ENCODE results near the gene LIPT2. TPM values are rescaled to one million over a fixed set of nuclear protein-coding genes. Genes with fewer than 3 reads are reported as not detected.

Gene LIPT2
- total and polyA plus RNA-seq, 3 donors from 2014 or later: 25.0 to 43.1 (median 32.6) TPM

- no peaks in the 10 kb centered on the region for H3K27me3 ChIP-seq
- no peak overlapping the region for H3K4me3 ChIP-seq
- no peaks in the 10 kb centered on the region for H3K9me3 ChIP-seq
- intact Hi-C loops (cut with DNase I; ENCODE audit: low total_unique reads): loop anchor here (10.0 kb wide), 2 partner anchors 59 to 131 kb away; partner anchors contain the start of gene PGM2L1
- 57 to 62% methylated on average over 10 of the region's 10 CpGs for WGBS, 2 donors
- H3K4me1 ChIP-seq: no peaks in the 10 kb centered on the region
- TF ChIP-seq CTCF (IDR thresholded peaks at IDR 0.05) (peak; percentile 58 to 65 (median 64)), POLR2A (IDR thresholded peaks at IDR 0.05) (no peak)
- peak; percentile 80 for DNase-seq
- no peaks in the 10 kb centered on the region for H3K36me3 ChIP-seq (ENCODE audit: low read depth, missing control alignments)
- H3K27ac ChIP-seq: no peak overlapping the region
Measured at GRCh38 chr11:74453373-74453975, 40.0 kb downstream of the LIPT2 start.

- H3K36me3 ChIP-seq (ENCODE audit: low read depth, missing control alignments): no peaks in the 10 kb centered on the region
- DNase-seq: no peak
- TF ChIP-seq POLR2A (IDR thresholded peaks at IDR 0.05): no peak
- TF ChIP-seq CTCF (IDR thresholded peaks at IDR 0.05): no peak
- H3K27ac ChIP-seq: no peak overlapping the region
- intact Hi-C loops (cut with DNase I; ENCODE audit: low total_unique reads): loop anchor here (10.0 kb wide), 2 partner anchors 58 to 132 kb away; partner anchors contain the start of gene PGM2L1
- H3K4me3 ChIP-seq: no peak overlapping the region
- no peaks in the 10 kb centered on the region for H3K9me3 ChIP-seq
- 87 to 91% methylated on average over 3 of the region's 3 CpGs for WGBS, 2 donors
- H3K4me1 ChIP-seq: no peaks in the 10 kb centered on the region
- H3K27me3 ChIP-seq: no peaks in the 10 kb centered on the region
Measured at GRCh38 chr11:74452366-74452765, 41.2 kb downstream of the LIPT2 start.

- Histone ChIP-seq H3K4me3 (no peak overlapping the region), H3K36me3 (ENCODE audit: low read depth, missing control alignments) (no peaks in the 10 kb centered on the region), H3K27me3 (no peaks in the 10 kb centered on the region), H3K4me1 (no peaks in the 10 kb centered on the region), H3K9me3 (no peaks in the 10 kb centered on the region), H3K27ac (no peak overlapping the region)
- intact Hi-C loops (cut with DNase I; ENCODE audit: low total_unique reads): loop anchor here (10.0 kb wide), 2 partner anchors 56 to 134 kb away; partner anchors contain the start of gene PGM2L1
- WGBS, 2 donors: 72 to 80% methylated on average over 4 to 6 of the region's 6 CpGs
- no peak for TF ChIP-seq CTCF (IDR thresholded peaks at IDR 0.05)
- TF ChIP-seq POLR2A (IDR thresholded peaks at IDR 0.05): no peak
- no peak for DNase-seq
Measured at GRCh38 chr11:74450318-74450717, 43.2 kb downstream of the LIPT2 start.

- peak; percentile 60 for DNase-seq
- Histone ChIP-seq H3K4me1 (no peaks in the 10 kb centered on the region), H3K4me3 (no peak overlapping the region), H3K9me3 (no peaks in the 10 kb centered on the region), H3K36me3 (ENCODE audit: low read depth, missing control alignments) (no peaks in the 10 kb centered on the region), H3K27me3 (no peaks in the 10 kb centered on the region), H3K27ac (no peak overlapping the region)
- TF ChIP-seq CTCF (IDR thresholded peaks at IDR 0.05) (peak; percentile 58 to 82 (median 67)), POLR2A (IDR thresholded peaks at IDR 0.05) (no peak)
- intact Hi-C loops (cut with DNase I; ENCODE audit: low total_unique reads): loop anchor here (10.0 kb wide), 1 partner anchor 195 kb away; no protein-coding TSS in a partner anchor
- WGBS, 2 donors: 72 to 73% methylated on average over 2 of the region's 2 CpGs
Measured at GRCh38 chr11:74449369-74449931, 44.1 kb downstream of the LIPT2 start.
